Chondrocyte (in vitro differentiated cells): Measurements from ENCODE around the gene LTBP1. TPM values are rescaled to one million over a fixed set of nuclear protein-coding genes. Genes with fewer than 3 reads are reported as not detected.

Source experiments
- DNase-seq: peaks from one replicate; pipeline ENCODE4 v3.0.0; 2021; ENCODE audit warnings: mixed read lengths, low spot score
- H3K27ac Mint-ChIP-seq: one replicate; pipeline ENCODE4 v1.8.0; 2021; ENCODE audit warnings: mild to moderate bottlenecking, moderate library complexity, mixed read lengths; ENCODE audit not compliant: unreplicated experiment
- H3K27me3 Mint-ChIP-seq: 2 replicates; pipeline ENCODE4 v1.8.0; 2021; ENCODE audit warnings: low read depth, mixed read lengths
- H3K36me3 Mint-ChIP-seq: 2 replicates; pipeline ENCODE4 v1.8.0; 2021; ENCODE audit warnings: low read depth, mixed read lengths
- H3K4me1 Mint-ChIP-seq: 2 replicates; pipeline ENCODE4 v1.8.0; 2021; ENCODE audit warnings: low read depth, mild to moderate bottlenecking, mixed read lengths
- H3K4me3 Mint-ChIP-seq: one replicate; pipeline ENCODE4 v1.8.0; 2021; ENCODE audit warnings: mild to moderate bottlenecking, moderate library complexity, mixed read lengths; ENCODE audit not compliant: unreplicated experiment
- H3K9me3 Mint-ChIP-seq: 2 replicates; pipeline ENCODE4 v1.8.0; 2021; ENCODE audit warnings: low read depth, mixed read lengths
- CTCF ChIP-seq: fragments of 200-600 bp; sonication (generic); IDR thresholded peaks from 2 replicates; pipeline ENCODE4 v1.5.0; 2021; ENCODE audit warnings: antibody characterized with exemption, mild to moderate bottlenecking, moderate library complexity
- total RNA-seq: library from RNA; stranded (reverse); gene quantifications from 3 replicates; pipeline ENCODE4 v1.2.1, GENCODE V29; 2021

LTBP1 gene
- total RNA-seq, 1 donor from 2014 or later, result 398 TPM

DNA sequence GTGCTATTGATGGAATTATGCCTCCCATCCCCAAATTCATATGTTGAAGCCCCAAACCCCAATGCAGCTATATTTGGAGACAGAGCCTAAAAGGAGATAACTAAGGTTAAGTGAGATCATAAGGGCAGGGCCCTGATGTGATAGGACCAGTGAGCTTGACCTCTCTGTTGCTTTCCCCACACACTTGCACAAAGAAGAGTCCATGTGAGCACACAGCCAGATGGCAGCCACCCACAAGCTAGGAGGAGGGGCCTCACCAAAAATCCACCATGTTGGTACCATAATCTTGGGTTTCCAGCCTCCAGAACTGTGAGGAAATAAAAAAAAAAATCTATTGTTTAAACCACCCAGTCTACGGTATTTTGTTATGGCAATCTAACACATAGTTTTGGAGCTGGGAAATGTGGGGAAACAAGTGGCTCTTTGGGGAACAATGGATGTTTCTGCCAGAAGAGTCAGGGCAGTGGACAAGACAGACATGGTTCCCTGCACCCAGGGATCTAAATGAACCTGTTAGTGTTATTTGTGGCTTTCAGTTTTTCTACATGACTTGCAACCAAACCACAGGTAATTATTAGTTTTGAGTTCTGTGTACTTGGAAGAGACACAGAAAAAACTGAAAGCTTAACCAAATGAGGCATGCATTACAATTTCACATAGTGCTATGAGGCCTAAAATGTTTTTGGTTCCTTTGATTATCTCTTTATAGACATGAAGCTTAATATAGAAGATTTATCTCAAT lies 259.1 kb downstream of the LTBP1 start:
- H3K9me3 Mint-ChIP-seq, result no peaks in the 10 kb centered on the region
- no peak for DNase-seq
- no peak overlapping the region for H3K27ac Mint-ChIP-seq
- H3K4me1 Mint-ChIP-seq, result peaks cover 66% of the 10 kb centered on the region
- no peak overlapping the region for H3K4me3 Mint-ChIP-seq
- no peak for TF ChIP-seq CTCF
- no peaks in the 10 kb centered on the region for H3K27me3 Mint-ChIP-seq
- peaks cover 3% of the 10 kb centered on the region for H3K36me3 Mint-ChIP-seq

GRCh38 chr2:33207151-33207740 lies 260.5 kb downstream of the LTBP1 start:
- Mint-ChIP-seq H3K36me3 (peaks cover 3% of the 10 kb centered on the region), H3K9me3 (no peaks in the 10 kb centered on the region), H3K27ac (peak overlapping the region; percentile 70), H3K4me3 (no peak overlapping the region), H3K27me3 (no peaks in the 10 kb centered on the region), H3K4me1 (peaks cover 72% of the 10 kb centered on the region)
- no peak for DNase-seq
- no peak for TF ChIP-seq CTCF

GRCh38 chr2:33208400-33208799 lies 261.6 kb downstream of the LTBP1 start:
- Mint-ChIP-seq H3K27ac (peak overlapping the region; percentile 84), H3K4me1 (peaks cover 74% of the 10 kb centered on the region), H3K9me3 (no peaks in the 10 kb centered on the region), H3K4me3 (no peak overlapping the region), H3K36me3 (peaks cover 3% of the 10 kb centered on the region), H3K27me3 (no peaks in the 10 kb centered on the region)
- no peak for TF ChIP-seq CTCF
- no peak for DNase-seq

GRCh38 chr2:33209976-33210375 lies 263.2 kb downstream of the LTBP1 start:
- Mint-ChIP-seq H3K4me3 (no peak overlapping the region), H3K9me3 (no peaks in the 10 kb centered on the region), H3K27ac (peak overlapping the region; percentile 86), H3K4me1 (peaks cover 87% of the 10 kb centered on the region), H3K36me3 (peaks cover 5% of the 10 kb centered on the region), H3K27me3 (no peaks in the 10 kb centered on the region)
- no peak for TF ChIP-seq CTCF
- no peak for DNase-seq

DNA sequence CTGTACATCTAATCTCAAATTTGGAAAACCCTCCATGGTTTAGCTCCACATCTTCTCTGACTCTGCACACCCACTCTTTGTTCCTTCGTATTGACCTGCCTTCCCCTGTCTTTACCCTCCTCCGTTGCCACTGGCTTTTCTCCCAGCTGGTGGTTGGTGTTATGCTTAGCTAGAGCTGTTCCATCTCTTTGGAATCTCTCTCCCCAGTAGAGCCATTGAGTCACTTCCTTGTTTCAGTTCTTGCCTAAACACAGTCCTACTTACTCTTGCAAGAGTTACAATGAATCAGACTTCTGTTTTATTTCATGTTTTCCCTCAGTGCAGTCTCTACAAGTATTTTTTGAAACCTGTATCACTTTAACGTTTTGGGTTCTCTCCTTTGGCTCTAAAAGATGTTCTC lies 263.9 kb downstream of the LTBP1 start:
- Mint-ChIP-seq H3K9me3 (no peaks in the 10 kb centered on the region), H3K27ac (peak overlapping the region; percentile 86), H3K4me3 (no peak overlapping the region), H3K4me1 (peaks cover 94% of the 10 kb centered on the region), H3K27me3 (no peaks in the 10 kb centered on the region), H3K36me3 (peaks cover 5% of the 10 kb centered on the region)
- no peak for TF ChIP-seq CTCF
- no peak for DNase-seq
